Endothelial cell of umbilical vein (primary cell): ENCODE results near the gene FAM168A. TPM values are rescaled to one million over a fixed set of nuclear protein-coding genes. Genes with fewer than 3 reads are reported as not detected.

ENCODE experiments used
- BruUV-seq: library from RNA; stranded (reverse); fragments of 400-500 nt; replicated peaks from 2 replicates; lab custom pipeline; 2021; lab: Mats Ljungman, UMichigan
- CTCF ChIA-PET: fragments of 300-600, 350-600 bp; sonication (Branson Sonifier 250); formaldehyde crosslinking; loops from one replicate; lab custom pipeline; 2021; ENCODE audit warnings: antibody characterized with exemption, inconsistent platforms; lab: Charles Lee
- POLR2A ChIA-PET: fragments of 300-600, 350-600 bp; sonication (Branson Sonifier 250); formaldehyde crosslinking; loops from one replicate; lab custom pipeline; 2021; ENCODE audit warnings: antibody characterized with exemption, inconsistent platforms; lab: Charles Lee
- DNase-seq: peaks from one replicate; pipeline ENCODE4 v3.0.0-alpha.2; 2011; ENCODE audit warnings: low read depth, low spot score
- FAIRE-seq: peaks from 2 replicates; lab custom pipeline; 2011; peaks lifted over from hg19 to GRCh38; lab: Jason Lieb, UNC
- H2AFZ ChIP-seq: 2 replicates; pipeline ENCODE4 v1.6.0; 2012; ENCODE audit warnings: low read depth, low read length, control low read depth, inconsistent platforms
- H3K27ac ChIP-seq: 2 replicates; pipeline ENCODE4 v1.5.1; 2011; ENCODE audit warnings: low read depth, mild to moderate bottlenecking, control low read depth, low read length, moderate library complexity; ENCODE audit not compliant: insufficient read depth
- H3K27me3 ChIP-seq, 2 experiments: 2 replicates each; pipeline versions ENCODE4 v1.6.0 to v1.6.1; 2011; ENCODE audit warnings: low read length in 2 of 2, mixed read lengths in 1 of 2; ENCODE audit not compliant: control insufficient read depth in 2 of 2, insufficient read depth in 2 of 2
- H3K36me3 ChIP-seq, 2 experiments: 2 replicates in 1 of 2; 3 replicates in 1 of 2; pipeline ENCODE4 v1.5.1; 2011; ENCODE audit warnings: low read length in 2 of 2, mild to moderate bottlenecking in 1 of 2, moderate library complexity in 1 of 2; ENCODE audit not compliant: control insufficient read depth in 2 of 2, insufficient read depth in 2 of 2; ENCODE audit errors: extremely low read depth in 1 of 2
- H3K4me1 ChIP-seq: 3 replicates; pipeline ENCODE4 v1.5.1; 2011; ENCODE audit warnings: mild to moderate bottlenecking, low read length; ENCODE audit not compliant: control insufficient read depth, insufficient read depth; ENCODE audit errors: extremely low read depth
- H3K4me2 ChIP-seq: 2 replicates; pipeline ENCODE4 v1.6.1; 2011; ENCODE audit warnings: low read length, control low read depth, mixed read lengths; ENCODE audit not compliant: insufficient read depth
- H3K4me3 ChIP-seq, 3 experiments: fragments of 200-600 bp in 1 of 3; sonication (generic), shearing (Covaris generic) in 1 of 3; replicated peaks in 1 of 3; 2 replicates each; pipeline ENCODE4 v1.5.1; 2011 to 2016; ENCODE audit warnings: control low read depth in 3 of 3, low read length in 3 of 3, mild to moderate bottlenecking in 2 of 3, inconsistent platforms in 1 of 3, low read depth in 1 of 3, moderate library complexity in 1 of 3; ENCODE audit not compliant: insufficient read depth in 1 of 3
- H3K79me2 ChIP-seq: 2 replicates; pipeline ENCODE4 v1.6.0; 2012; ENCODE audit warnings: low read length, inconsistent platforms; ENCODE audit not compliant: control insufficient read depth, insufficient read depth
- H3K9ac ChIP-seq: replicated peaks from 2 replicates; pipeline ENCODE3; 2011; ENCODE audit warnings: low read length, control low read depth; ENCODE audit not compliant: insufficient read depth; ENCODE audit errors: extremely low read depth
- H3K9me1 ChIP-seq: replicated peaks from 3 replicates; pipeline ENCODE4 v1.6.0; 2011; ENCODE audit warnings: mild to moderate bottlenecking, low read length; ENCODE audit not compliant: control insufficient read depth, insufficient read depth; ENCODE audit errors: extremely low read depth
- H3K9me3 ChIP-seq: replicated peaks from 2 replicates; pipeline ENCODE4 v1.5.1; 2012; ENCODE audit warnings: low read length, inconsistent platforms; ENCODE audit not compliant: control insufficient read depth, insufficient read depth
- H4K20me1 ChIP-seq: replicated peaks from 2 replicates; pipeline ENCODE3; 2011; ENCODE audit warnings: mild to moderate bottlenecking, low read length; ENCODE audit not compliant: control insufficient read depth, insufficient read depth; ENCODE audit errors: extremely low read depth
- CTCF ChIP-seq, 2 donors: IDR thresholded peaks; 1 replicate in 1 of 2; 2 replicates in 1 of 2; pipeline ENCODE4 v1.5.1; 2011; ENCODE audit warnings: low read length in 2 of 2, mild to moderate bottlenecking in 2 of 2, moderate library complexity in 2 of 2, control low read depth in 1 of 2, inconsistent platforms in 1 of 2, low read depth in 1 of 2; ENCODE audit not compliant: insufficient read depth in 1 of 2; ENCODE audit errors: extremely low read depth in 1 of 2
- EZH2 ChIP-seq: IDR thresholded peaks from 2 replicates; pipeline ENCODE4 v1.6.1; 2012; ENCODE audit warnings: borderline replicate concordance, low read depth, mild to moderate bottlenecking, moderate library complexity, low read length, inconsistent platforms; ENCODE audit not compliant: severe bottlenecking
- FOS ChIP-seq: IDR thresholded peaks from 2 replicates; pipeline ENCODE4 v1.6.1; 2011; ENCODE audit warnings: mild to moderate bottlenecking, low read length, moderate library complexity, borderline replicate concordance; ENCODE audit not compliant: insufficient read depth
- GATA2 ChIP-seq: IDR thresholded peaks from 2 replicates; pipeline ENCODE4 v1.7.0; 2011; ENCODE audit warnings: low read depth, mild to moderate bottlenecking, moderate library complexity, mixed read lengths, low read length; ENCODE audit not compliant: insufficient read length, insufficient read depth
- JUN ChIP-seq: IDR thresholded peaks from 2 replicates; pipeline ENCODE4 v1.6.1; 2011; ENCODE audit warnings: borderline replicate concordance, low read depth; ENCODE audit not compliant: insufficient read length, insufficient read depth
- MAX ChIP-seq: IDR thresholded peaks from 2 replicates; pipeline ENCODE4 v1.6.1; 2011; ENCODE audit not compliant: insufficient read depth, insufficient read length
- MYC ChIP-seq: IDR thresholded peaks from one replicate; pipeline ENCODE4 v1.6.1; 2011; ENCODE audit warnings: mild to moderate bottlenecking, low read depth, low read length
- POLR2A ChIP-seq: IDR thresholded peaks from 2 replicates; pipeline ENCODE4 v1.6.1; 2012; ENCODE audit warnings: low read depth, mild to moderate bottlenecking, control low read depth, low read length
- POLR2AphosphoS5 ChIP-seq: IDR thresholded peaks from 2 replicates; pipeline ENCODE4 v1.6.1; 2012; ENCODE audit warnings: low read depth, mild to moderate bottlenecking, control low read depth, low read length, moderate library complexity; ENCODE audit not compliant: insufficient read depth
- dilution Hi-C: fragments of 300-500 bp; cut with MboI; formaldehyde crosslinking; loops from one replicate; pipeline ENCODE4 v1.15.0; 2019; ENCODE audit warnings: low sequenced_read_pairs; ENCODE audit not compliant: extremely low pct_ligation_motif_present
- intact Hi-C: fragments of 100-400 bp; cut with micrococcal nuclease; formaldehyde crosslinking; loops from one replicate; pipeline ENCODE4 v1.10.0; 2022
- polyA plus RNA-seq, 4 experiments: library from polyadenylated mRNA; depleted of rRNA in 3 of 4; stranded (reverse) in 3 of 4; unstranded in 1 of 4; fragments of >200 nt; gene quantifications; 2 replicates each; pipeline versions ENCODE4 v1.2.1 to v1.2.3, GENCODE V29; 2011 to 2012; ENCODE audit warnings: missing spikeins in 1 of 4
- total RNA-seq: library from RNA; stranded (reverse); gene quantifications from 2 replicates; pipeline ENCODE4 v1.2.3, GENCODE V29; 2021

The FAM168A gene
- total and polyA plus RNA-seq, 2 donors (not counting 3 experiments of a cell fraction or from before 2014, with no cell fraction given) = 17.0 to 20.5 TPM

GRCh38 chr11:73556966-73557365 lies 40.9 kb downstream of the FAM168A start:
- H3K4me2 ChIP-seq = no peak overlapping the region
- dilution Hi-C loops = no loop called here
- H2AFZ ChIP-seq = no peak overlapping the region
- H3K9me1 ChIP-seq = no peaks in the 10 kb centered on the region
- H3K9me3 ChIP-seq = no peaks in the 10 kb centered on the region
- BruUV-seq = no TSS peak
- no peak overlapping the region for H3K27ac ChIP-seq
- ChIA-PET POLR2A (no interaction called here), CTCF (interaction anchor here (1.8 kb wide), 1 partner anchor 10 kb away, joined by 6 read pairs; no protein-coding TSS in a partner anchor)
- intact Hi-C loops = no loop called here
- TF ChIP-seq POLR2AphosphoS5 (no peak), FOS (no peak), MYC (no peak), JUN (no peak), POLR2A (no peak), MAX (no peak), GATA2 (no peak), CTCF (IDR thresholded peaks at IDR 0.05; ENCODE audit: extremely low read depth in 1 of 2, insufficient read depth in 1 of 2, low read depth in 1 of 2, low read length in 2 of 2) (no peak), EZH2 (no peak)
- DNase-seq (peak; percentile 64), FAIRE-seq (peak; percentile 38)
- no peaks in the 10 kb centered on the region for H3K36me3 ChIP-seq
- H3K27me3 ChIP-seq = no peaks in the 10 kb centered on the region
- no peak overlapping the region for H3K4me3 ChIP-seq
- no peaks in the 10 kb centered on the region for H4K20me1 ChIP-seq
- H3K9ac ChIP-seq = no peak overlapping the region
- H3K4me1 ChIP-seq = no peaks in the 10 kb centered on the region
- H3K79me2 ChIP-seq = no peaks in the 10 kb centered on the region
